K562 (cell line): ENCODE data around the gene HOXC5.

Experiments
- HNRNPL ChIP-seq: fragments of 200-400 bp; formaldehyde crosslinking; IDR thresholded peaks from 2 replicates; pipeline ENCODE4 v1.6.1; 2017; ENCODE audit warnings: low read depth, mild to moderate bottlenecking, low read length
- MAFK ChIP-seq: IDR thresholded peaks from 2 replicates; pipeline ENCODE4 v1.6.1; 2011; ENCODE audit warnings: low read length, improper control_type of control experiment
- SMARCC2 ChIP-seq: fragments of 450-650 bp; IDR thresholded peaks from 2 replicates; pipeline ENCODE4 v1.6.1; 2017; ENCODE audit warnings: antibody characterized with exemption, moderate library complexity, mild to moderate bottlenecking, low read depth
- TF ChIP-seq, protein P1 (sequence below): sonication (generic); formaldehyde crosslinking; IDR thresholded peaks from 2 replicates; pipeline ENCODE4 v1.8.0; 2022; ENCODE audit warnings: mild to moderate bottlenecking, missing genetic modification reagents
- TF ChIP-seq, protein P2 (sequence below): fragments of 450-650 bp; formaldehyde crosslinking; IDR thresholded peaks from 2 replicates; pipeline ENCODE4 v1.4.0; 2020; ENCODE audit warnings: mild to moderate bottlenecking, moderate library complexity
- TF ChIP-seq, protein P3 (sequence below): IDR thresholded peaks from 3 replicates; pipeline ENCODE4 v1.6.1; 2011; ENCODE audit warnings: borderline replicate concordance, mild to moderate bottlenecking, moderate library complexity; ENCODE audit not compliant: insufficient read length; ENCODE audit errors: extremely low read depth

DNA sequence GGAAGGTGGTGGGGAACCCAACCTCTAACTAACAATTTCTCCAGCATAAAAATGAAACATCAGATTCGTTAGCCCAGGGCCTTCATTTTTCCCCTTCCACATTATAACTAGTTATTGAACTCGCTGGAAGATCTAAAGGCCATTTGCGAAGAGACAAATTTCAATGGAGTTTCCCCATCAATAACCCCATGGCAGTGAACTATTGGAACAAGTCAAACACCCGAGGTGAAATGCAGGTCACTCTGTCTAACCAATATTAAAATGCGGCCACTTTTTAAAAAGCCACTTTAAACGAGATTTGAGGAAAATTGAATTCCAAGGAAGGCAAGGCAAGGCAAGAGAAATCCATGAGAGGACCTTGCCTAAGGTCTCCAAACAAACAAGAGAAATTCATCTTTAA, 16.3 kb downstream of the HOXC5 start:
- TF ChIP-seq HNRNPL (no peak), SMARCC2 (no peak), MAFK (no peak)
- TF ChIP-seq, protein P1, sequence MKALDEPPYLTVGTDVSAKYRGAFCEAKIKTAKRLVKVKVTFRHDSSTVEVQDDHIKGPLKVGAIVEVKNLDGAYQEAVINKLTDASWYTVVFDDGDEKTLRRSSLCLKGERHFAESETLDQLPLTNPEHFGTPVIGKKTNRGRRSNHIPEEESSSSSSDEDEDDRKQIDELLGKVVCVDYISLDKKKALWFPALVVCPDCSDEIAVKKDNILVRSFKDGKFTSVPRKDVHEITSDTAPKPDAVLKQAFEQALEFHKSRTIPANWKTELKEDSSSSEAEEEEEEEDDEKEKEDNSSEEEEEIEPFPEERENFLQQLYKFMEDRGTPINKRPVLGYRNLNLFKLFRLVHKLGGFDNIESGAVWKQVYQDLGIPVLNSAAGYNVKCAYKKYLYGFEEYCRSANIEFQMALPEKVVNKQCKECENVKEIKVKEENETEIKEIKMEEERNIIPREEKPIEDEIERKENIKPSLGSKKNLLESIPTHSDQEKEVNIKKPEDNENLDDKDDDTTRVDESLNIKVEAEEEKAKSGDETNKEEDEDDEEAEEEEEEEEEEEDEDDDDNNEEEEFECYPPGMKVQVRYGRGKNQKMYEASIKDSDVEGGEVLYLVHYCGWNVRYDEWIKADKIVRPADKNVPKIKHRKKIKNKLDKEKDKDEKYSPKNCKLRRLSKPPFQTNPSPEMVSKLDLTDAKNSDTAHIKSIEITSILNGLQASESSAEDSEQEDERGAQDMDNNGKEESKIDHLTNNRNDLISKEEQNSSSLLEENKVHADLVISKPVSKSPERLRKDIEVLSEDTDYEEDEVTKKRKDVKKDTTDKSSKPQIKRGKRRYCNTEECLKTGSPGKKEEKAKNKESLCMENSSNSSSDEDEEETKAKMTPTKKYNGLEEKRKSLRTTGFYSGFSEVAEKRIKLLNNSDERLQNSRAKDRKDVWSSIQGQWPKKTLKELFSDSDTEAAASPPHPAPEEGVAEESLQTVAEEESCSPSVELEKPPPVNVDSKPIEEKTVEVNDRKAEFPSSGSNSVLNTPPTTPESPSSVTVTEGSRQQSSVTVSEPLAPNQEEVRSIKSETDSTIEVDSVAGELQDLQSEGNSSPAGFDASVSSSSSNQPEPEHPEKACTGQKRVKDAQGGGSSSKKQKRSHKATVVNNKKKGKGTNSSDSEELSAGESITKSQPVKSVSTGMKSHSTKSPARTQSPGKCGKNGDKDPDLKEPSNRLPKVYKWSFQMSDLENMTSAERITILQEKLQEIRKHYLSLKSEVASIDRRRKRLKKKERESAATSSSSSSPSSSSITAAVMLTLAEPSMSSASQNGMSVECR (CRISPR knock-in tag): no peak
- TF ChIP-seq, protein P2, sequence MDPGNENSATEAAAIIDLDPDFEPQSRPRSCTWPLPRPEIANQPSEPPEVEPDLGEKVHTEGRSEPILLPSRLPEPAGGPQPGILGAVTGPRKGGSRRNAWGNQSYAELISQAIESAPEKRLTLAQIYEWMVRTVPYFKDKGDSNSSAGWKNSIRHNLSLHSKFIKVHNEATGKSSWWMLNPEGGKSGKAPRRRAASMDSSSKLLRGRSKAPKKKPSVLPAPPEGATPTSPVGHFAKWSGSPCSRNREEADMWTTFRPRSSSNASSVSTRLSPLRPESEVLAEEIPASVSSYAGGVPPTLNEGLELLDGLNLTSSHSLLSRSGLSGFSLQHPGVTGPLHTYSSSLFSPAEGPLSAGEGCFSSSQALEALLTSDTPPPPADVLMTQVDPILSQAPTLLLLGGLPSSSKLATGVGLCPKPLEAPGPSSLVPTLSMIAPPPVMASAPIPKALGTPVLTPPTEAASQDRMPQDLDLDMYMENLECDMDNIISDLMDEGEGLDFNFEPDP: no peak
- TF ChIP-seq, protein P3, sequence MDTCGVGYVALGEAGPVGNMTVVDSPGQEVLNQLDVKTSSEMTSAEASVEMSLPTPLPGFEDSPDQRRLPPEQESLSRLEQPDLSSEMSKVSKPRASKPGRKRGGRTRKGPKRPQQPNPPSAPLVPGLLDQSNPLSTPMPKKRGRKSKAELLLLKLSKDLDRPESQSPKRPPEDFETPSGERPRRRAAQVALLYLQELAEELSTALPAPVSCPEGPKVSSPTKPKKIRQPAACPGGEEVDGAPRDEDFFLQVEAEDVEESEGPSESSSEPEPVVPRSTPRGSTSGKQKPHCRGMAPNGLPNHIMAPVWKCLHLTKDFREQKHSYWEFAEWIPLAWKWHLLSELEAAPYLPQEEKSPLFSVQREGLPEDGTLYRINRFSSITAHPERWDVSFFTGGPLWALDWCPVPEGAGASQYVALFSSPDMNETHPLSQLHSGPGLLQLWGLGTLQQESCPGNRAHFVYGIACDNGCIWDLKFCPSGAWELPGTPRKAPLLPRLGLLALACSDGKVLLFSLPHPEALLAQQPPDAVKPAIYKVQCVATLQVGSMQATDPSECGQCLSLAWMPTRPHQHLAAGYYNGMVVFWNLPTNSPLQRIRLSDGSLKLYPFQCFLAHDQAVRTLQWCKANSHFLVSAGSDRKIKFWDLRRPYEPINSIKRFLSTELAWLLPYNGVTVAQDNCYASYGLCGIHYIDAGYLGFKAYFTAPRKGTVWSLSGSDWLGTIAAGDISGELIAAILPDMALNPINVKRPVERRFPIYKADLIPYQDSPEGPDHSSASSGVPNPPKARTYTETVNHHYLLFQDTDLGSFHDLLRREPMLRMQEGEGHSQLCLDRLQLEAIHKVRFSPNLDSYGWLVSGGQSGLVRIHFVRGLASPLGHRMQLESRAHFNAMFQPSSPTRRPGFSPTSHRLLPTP: no peak
